HG03103 (cell line): ENCODE data around the gene OSBPL2.

Experiments used
- ATAC-seq: cut with Tn5 transposase; IDR thresholded peaks from one replicate; pipeline ENCODE4 v1.9.1; 2021; ENCODE audit warnings: low read depth; ENCODE audit not compliant: unreplicated experiment

OSBPL2 gene

GRCh38 chr20:62332989-62333819, 94.9 kb downstream of the OSBPL2 start:
- no peak for ATAC-seq

- no peak for ATAC-seq
Observed at GRCh38 chr20:62333820-62334595, 95.7 kb downstream of the OSBPL2 start.

- ATAC-seq: no peak
Observed at GRCh38 chr20:62334881-62335280, 96.6 kb downstream of the OSBPL2 start.

GRCh38 chr20:62335532-62335931, 97.2 kb downstream of the OSBPL2 start:
- ATAC-seq: no peak

- ATAC-seq: no peak
Observed at GRCh38 chr20:62336329-62336728, 98.0 kb downstream of the OSBPL2 start.

GRCh38 chr20:62336775-62337557, 98.6 kb downstream of the OSBPL2 start:
- ATAC-seq: no peak

- no peak for ATAC-seq
Observed at GRCh38 chr20:62337558-62338293, 99.4 kb downstream of the OSBPL2 start.

- ATAC-seq: no peak
Observed at GRCh38 chr20:62338294-62338620, 99.9 kb downstream of the OSBPL2 start.

GRCh38 chr20:62339647-62340062, 101.3 kb downstream of the OSBPL2 start:
- ATAC-seq: peak; percentile 75

GRCh38 chr20:62342910-62343309, 104.6 kb downstream of the OSBPL2 start:
- ATAC-seq: no peak

GRCh38 chr20:62344092-62344491, 105.8 kb downstream of the OSBPL2 start:
- ATAC-seq: no peak

- ATAC-seq: no peak
Observed at GRCh38 chr20:62344782-62345181, 106.5 kb downstream of the OSBPL2 start.
